ENCODE results near the gene GFOD1. TPM values are rescaled to one million over a fixed set of nuclear protein-coding genes. Genes with fewer than 3 reads are reported as not detected.

Gene GFOD1
- total RNA-seq, 8 experiments from 2014 or later = 2.8 to 40.0 (median 9.4) TPM

GRCh38 chr6:13319891-13320564 lies 167.4 kb downstream of the GFOD1 start:
- 70 to 97% (median 91%) methylated on average over 1 to 5 of the region's 5 CpGs for WGBS, 10 experiments
- no peak for ATAC-seq (replicated peaks in 6 of 8)
- no peaks in the 10 kb centered on the region for H3K4me1 ChIP-seq (replicated peaks in 1 of 2)
- no peak overlapping the region for H3K27ac ChIP-seq
- in situ Hi-C loops (cut with MboI; ENCODE audit: low pct_unique_long_range_greater_than_20kb in 2 of 9, low sequenced_read_pairs in 9 of 9, unreplicated experiment in 9 of 9) = no loop called here
- H3K4me3 ChIP-seq = no peak overlapping the region

GRCh38 chr6:13318821-13319220 lies 168.6 kb downstream of the GFOD1 start:
- H3K4me3 ChIP-seq = no peak overlapping the region
- no peaks in the 10 kb centered on the region for H3K4me1 ChIP-seq (replicated peaks in 1 of 2)
- WGBS, 10 experiments = 80 to 100% (median 100%) methylated on average over 1 to 2 of the region's 2 CpGs; no CpG with 5 or more reads in 3 of the 10 experiments
- no peak overlapping the region for H3K27ac ChIP-seq
- ATAC-seq (replicated peaks in 6 of 8) = no peak
- in situ Hi-C loops (cut with MboI; ENCODE audit: low pct_unique_long_range_greater_than_20kb in 2 of 9, low sequenced_read_pairs in 9 of 9, unreplicated experiment in 9 of 9) = no loop called here

- WGBS, 10 experiments = 80 to 100% (median 93%) methylated on average over 1 to 5 of the region's 5 CpGs; no CpG with 5 or more reads in 4 of the 10 experiments
- Histone ChIP-seq H3K4me3 (no peak overlapping the region), H3K27ac (no peak overlapping the region), H3K4me1 (replicated peaks in 1 of 2) (no peaks in the 10 kb centered on the region)
- in situ Hi-C loops (cut with MboI; ENCODE audit: low pct_unique_long_range_greater_than_20kb in 2 of 9, low sequenced_read_pairs in 9 of 9, unreplicated experiment in 9 of 9) = no loop called here
- ATAC-seq (replicated peaks in 6 of 8) = no peak
Observed at GRCh38 chr6:13315896-13316295, 171.5 kb downstream of the GFOD1 start.

GRCh38 chr6:13314806-13315205 lies 172.6 kb downstream of the GFOD1 start:
- H3K27ac ChIP-seq = no peak overlapping the region
- H3K4me3 ChIP-seq = no peak overlapping the region
- in situ Hi-C loops (cut with MboI; ENCODE audit: low pct_unique_long_range_greater_than_20kb in 2 of 9, low sequenced_read_pairs in 9 of 9, unreplicated experiment in 9 of 9) = no loop called here
- no peak for ATAC-seq (replicated peaks in 6 of 8)
- H3K4me1 ChIP-seq (replicated peaks in 1 of 2) = no peaks in the 10 kb centered on the region

GRCh38 chr6:13311155-13311554 lies 176.2 kb downstream of the GFOD1 start:
- no peak overlapping the region for H3K4me3 ChIP-seq
- no peak overlapping the region for H3K27ac ChIP-seq
- in situ Hi-C loops (cut with MboI; ENCODE audit: low pct_unique_long_range_greater_than_20kb in 2 of 9, low sequenced_read_pairs in 9 of 9, unreplicated experiment in 9 of 9) = no loop called here
- H3K4me1 ChIP-seq (replicated peaks in 1 of 2) = no peaks in the 10 kb centered on the region
- ATAC-seq (replicated peaks in 6 of 8) = no peak
- WGBS, 10 experiments = 0 to 100% (median 100%) methylated on average over 1 of the region's 1 CpG; no CpG with 5 or more reads in 3 of the 10 experiments

- ATAC-seq (replicated peaks in 6 of 8) = no peak
- H3K4me1 ChIP-seq (replicated peaks in 1 of 2) = peaks cover 0 to 6% of the 10 kb centered on the region in 2 donors
- WGBS, 10 experiments = 67 to 100% (median 100%) methylated on average over 1 of the region's 1 CpG; no CpG with 5 or more reads in 4 of the 10 experiments
- in situ Hi-C loops (cut with MboI; ENCODE audit: low pct_unique_long_range_greater_than_20kb in 2 of 9, low sequenced_read_pairs in 9 of 9, unreplicated experiment in 9 of 9) = no loop called here
- no peak overlapping the region for H3K4me3 ChIP-seq
- no peak overlapping the region for H3K27ac ChIP-seq
Observed at GRCh38 chr6:13308332-13308731, 179.1 kb downstream of the GFOD1 start.

Other genes with a start within 250 kb of the GFOD1 start
- 10 to 100 TPM; 18.1 to 29.0 (median 25.9) TPM for gene TBC1D7, start 159.1 kb downstream of the GFOD1 start, total RNA-seq
- 10 to 100 TPM in 3 of 8 experiments, 1 to 10 TPM in 5; 6.5 to 13.8 (median 9.6) TPM for gene SIRT5, start 87.0 kb upstream of the GFOD1 start, total RNA-seq
- gene NOL7, start 127.7 kb upstream of the GFOD1 start, total RNA-seq = 10 to 100 TPM; 56.1 to 80.4 (median 66.7) TPM
- gene RANBP9, start 224.2 kb upstream of the GFOD1 start, total RNA-seq = 10 to 100 TPM; 23.4 to 47.8 (median 37.9) TPM